ENCODE measurements around the gene NGEF.
"Not testable (repeated sequence)": the region's sequence is repeated elsewhere in the genome, so short reads cannot be mapped to it uniquely, and the experiment has no call there.

The NGEF gene

GRCh38 chr2:233019610-233020009, 6.6 kb upstream of the NGEF start:
- not testable (repeated sequence) for DNase-seq

DNA sequence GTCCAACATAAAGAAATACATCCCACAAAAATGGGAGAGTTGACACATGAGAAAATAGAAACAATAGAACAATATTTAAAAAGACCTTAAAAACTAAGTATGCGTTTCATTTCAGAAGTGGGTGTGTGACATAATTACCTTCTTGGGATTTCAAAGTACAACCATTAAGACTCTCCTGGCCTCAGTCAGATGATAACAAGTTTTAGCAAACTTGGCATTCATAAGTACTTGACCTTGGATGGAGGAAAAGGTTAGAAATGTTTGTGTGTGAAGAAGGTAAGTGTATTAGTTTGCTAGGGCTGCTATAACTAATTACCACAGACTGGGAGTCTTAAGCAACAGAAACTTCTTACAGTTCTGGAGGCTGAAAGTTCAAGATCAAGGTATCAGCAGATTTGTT, 4.9 kb upstream of the NGEF start:
- DNase-seq: no peak

- no peak for DNase-seq
Observed at GRCh38 chr2:233015019-233015645, 2.1 kb upstream of the NGEF start.

DNA sequence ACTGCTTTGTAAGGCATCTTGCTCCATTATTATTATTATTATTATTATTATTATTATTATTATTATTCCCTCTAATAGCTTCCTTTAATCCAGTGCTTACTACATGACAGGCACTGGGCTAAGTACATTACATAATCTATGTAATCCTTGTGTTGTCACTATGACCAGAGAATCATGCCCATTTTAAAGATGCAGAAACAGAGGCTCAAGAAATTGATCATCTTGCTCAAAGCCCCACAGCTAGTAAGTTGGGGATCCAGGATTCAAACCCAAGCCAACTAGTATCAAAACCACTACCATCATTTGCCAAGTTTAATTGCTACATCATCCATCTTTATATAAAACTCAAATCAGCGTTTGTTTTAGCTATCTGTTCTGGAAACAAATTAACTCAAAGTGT, 594 bp upstream of the NGEF start:
- DNase-seq: no peak

GRCh38 chr2:233012301-233012971, 620 bp downstream of the NGEF start:
- DNase-seq: no peak

- no peak for DNase-seq
Observed at GRCh38 chr2:233011702-233012131, 1.3 kb downstream of the NGEF start.

- DNase-seq: no peak
Observed at GRCh38 chr2:233011268-233011650, 1.8 kb downstream of the NGEF start.

- DNase-seq: no peak
Observed at GRCh38 chr2:233010569-233011267, 2.3 kb downstream of the NGEF start.

DNA sequence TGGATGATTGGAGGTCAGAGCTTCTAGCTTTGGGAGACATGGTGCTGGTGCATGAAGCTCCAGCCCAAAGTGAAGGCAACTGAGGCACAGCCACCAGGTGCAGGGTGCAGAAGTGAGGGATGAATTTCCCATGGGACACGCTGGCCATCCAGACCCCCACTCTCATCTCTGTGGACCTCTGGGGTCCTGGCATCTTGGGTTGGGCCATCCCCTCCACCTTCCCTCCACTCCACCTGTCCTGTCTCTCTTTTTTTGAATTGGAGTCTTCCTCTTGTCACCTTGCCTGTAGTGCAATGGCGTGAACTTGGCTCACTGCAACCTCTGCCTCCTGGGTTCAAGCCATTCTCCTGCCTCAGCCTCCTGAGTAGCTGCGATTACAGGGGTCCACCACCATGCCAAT, 3.4 kb downstream of the NGEF start:
- DNase-seq: no peak

DNA sequence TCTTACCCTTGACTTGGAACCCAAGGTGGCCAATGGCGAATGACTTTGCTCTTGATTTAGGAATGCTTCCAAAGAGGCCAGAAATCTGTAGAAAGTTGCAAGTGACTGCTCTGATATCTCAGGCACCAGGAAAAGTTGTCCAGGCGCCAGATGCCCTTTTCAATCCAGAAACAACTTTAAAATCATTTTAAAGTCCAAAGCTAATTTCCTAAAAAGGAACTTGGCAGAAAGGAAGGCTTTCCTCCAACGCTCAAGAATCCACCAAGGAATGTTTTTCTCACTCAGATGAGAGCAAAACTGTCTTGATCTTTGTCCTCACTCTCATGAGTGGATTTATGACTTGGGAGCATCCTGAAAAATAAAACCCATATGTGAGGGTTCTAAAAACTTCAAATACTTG, 5.3 kb downstream of the NGEF start:
- DNase-seq: no peak

GRCh38 chr2:233007270-233007669, 5.8 kb downstream of the NGEF start:
- no peak for DNase-seq

DNA sequence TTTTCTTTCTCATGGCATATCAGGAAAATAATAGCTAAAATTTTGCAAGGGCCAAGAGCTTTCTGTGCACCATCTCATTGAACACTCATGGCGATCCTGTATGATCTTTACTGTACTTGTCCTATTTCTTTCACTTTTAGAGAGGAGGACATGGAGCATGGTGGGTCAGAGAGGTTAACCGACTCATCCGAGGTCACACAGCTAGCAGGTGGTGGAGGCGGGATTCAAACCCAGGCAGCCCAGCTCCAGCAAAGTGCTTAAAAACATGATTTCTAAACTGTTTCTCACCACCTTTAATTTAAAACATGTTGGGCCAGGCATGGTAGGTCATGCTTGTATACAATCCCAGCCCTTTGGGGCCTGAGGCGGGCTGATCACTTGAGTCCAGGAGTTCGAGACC, 6.4 kb downstream of the NGEF start:
- no peak for DNase-seq

- DNase-seq: no peak
Observed at GRCh38 chr2:233005096-233005495, 8.0 kb downstream of the NGEF start.

DNA sequence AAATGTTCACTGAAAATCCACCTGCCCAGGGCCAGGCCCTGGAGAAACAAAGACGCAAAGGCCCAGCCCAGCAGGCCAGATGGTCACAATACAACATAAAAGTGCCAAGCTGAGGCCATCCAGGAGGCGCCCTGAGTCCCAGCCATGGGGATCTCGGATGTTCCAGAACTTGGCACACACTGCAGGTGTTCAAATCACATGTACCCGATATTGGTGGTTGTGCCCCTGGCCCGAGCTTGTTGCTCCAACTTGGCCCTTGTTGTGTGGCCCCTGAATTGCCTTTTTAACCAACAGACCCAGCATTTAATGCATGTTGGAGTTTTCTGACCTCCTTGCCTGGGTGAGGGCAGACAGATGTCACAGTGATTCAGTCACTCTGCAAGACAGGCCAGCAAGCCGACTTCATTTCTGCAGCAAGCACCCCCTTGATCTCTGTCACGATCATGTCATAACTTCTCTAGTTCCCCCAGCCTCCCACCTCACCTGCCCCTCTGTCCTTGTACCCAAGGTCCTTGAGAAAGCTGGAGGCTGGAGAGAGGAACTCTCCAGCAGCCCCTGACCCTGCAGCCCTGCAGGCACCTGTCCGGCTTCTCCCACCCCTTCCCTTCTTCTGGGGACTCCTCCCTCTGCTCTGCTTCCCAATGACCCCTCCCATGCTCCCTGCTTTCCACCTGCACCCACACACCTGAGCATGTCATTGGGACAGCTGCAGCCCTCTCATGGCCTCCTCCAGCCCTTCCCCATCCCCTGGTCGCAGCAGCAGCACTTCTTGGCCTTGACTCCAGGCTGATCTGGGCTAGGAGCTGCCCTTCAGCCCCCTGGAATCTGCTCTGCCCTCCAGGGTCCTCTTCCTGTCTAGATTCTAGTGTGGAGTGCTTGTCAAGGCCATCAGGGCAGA, 9.1 kb downstream of the NGEF start:
- DNase-seq: no peak

DNA sequence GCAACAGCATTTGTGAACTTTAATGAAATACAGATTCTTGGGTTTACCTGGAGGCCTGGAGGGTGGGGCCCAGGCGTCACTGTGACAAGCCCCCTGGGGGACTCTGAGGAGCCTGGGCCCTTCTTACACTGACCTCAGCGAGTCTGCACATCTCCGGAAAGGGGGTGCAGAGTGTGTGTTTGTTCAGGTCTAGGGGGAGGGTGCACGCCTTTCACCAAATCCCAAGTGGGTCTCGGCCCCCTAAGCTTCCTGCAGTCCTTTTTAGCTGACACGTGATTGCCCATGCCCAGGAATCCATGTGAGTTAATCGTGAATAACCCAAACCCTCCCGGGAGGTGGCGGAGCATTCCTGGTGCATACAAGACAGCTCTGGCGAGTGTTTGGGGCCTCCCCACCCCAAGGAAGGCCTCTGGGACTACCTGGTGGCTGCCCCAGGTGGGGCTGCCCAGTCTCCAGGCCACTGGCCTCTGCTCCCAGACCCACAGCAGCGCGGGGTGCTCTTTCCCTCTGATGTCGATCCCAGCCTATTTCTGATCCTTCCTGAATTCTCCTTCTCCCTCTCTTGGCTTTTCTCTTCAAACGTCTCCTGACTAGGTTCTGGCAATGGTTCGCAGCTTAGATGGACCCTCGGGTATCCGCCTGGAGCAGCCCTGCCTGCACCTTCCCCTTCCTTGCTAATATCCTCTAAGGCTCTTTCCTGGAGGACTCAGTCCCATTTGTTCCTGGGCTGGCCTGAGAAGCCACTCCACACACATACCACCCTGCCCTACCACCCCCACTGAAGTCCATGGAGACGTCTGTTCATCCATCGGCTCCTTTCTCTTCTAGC, 10.0 kb downstream of the NGEF start:
- DNase-seq: no peak

GRCh38 chr2:233000886-233001750, 11.9 kb downstream of the NGEF start:
- DNase-seq: no peak

DNA sequence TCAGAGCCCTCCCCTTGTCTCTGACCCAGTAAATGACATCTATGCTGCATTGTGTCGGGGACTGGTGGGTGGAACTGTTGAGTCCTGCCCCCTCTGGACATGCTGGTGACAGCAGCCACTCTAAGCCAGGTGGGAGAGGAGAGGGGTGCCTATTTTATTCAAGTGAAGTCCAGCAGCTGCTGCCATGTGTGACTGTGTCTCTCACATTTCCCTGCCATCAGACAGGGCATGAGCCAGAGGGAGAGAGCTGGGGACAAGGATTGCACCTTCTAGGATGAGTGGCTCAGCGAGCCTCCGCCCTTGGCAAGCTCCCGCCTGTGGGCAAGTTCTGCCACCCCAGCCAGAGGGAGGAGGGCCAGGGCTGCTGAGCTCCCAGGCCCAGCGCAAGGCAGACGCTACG, 13.7 kb downstream of the NGEF start:
- DNase-seq: peak in 1 of 3 experiments; percentile 8

DNA sequence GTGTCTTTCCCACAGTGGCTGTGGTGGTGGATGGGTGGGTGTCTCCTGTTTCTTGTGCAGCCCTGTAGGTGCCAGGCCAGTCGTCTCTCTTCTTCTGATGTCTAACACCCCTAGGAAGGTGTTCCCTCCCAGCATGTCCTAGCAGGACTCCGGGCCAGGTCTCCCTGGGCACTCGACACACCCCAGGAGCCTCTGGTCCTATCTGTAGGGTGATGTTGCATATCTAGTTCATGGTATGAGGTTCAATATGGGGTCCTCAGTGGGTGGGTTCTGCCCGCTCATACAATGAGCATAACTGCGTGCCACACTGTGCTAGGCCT, 14.4 kb downstream of the NGEF start:
- DNase-seq: no peak

- no peak for DNase-seq
Observed at GRCh38 chr2:232997749-232998665, 15.0 kb downstream of the NGEF start.

- no peak for DNase-seq
Observed at GRCh38 chr2:232994446-232994845, 18.6 kb downstream of the NGEF start.
